ENCODE measurements around the gene FRMPD1. TPM values are rescaled to one million over a fixed set of nuclear protein-coding genes. Genes with fewer than 3 reads are reported as not detected.
"Not testable (repeated sequence)": the region's sequence is repeated elsewhere in the genome, so short reads cannot be mapped to it uniquely, and the experiment has no call there.

The FRMPD1 gene
- total RNA-seq, 1 experiment from 2014 or later = not detected

DNA sequence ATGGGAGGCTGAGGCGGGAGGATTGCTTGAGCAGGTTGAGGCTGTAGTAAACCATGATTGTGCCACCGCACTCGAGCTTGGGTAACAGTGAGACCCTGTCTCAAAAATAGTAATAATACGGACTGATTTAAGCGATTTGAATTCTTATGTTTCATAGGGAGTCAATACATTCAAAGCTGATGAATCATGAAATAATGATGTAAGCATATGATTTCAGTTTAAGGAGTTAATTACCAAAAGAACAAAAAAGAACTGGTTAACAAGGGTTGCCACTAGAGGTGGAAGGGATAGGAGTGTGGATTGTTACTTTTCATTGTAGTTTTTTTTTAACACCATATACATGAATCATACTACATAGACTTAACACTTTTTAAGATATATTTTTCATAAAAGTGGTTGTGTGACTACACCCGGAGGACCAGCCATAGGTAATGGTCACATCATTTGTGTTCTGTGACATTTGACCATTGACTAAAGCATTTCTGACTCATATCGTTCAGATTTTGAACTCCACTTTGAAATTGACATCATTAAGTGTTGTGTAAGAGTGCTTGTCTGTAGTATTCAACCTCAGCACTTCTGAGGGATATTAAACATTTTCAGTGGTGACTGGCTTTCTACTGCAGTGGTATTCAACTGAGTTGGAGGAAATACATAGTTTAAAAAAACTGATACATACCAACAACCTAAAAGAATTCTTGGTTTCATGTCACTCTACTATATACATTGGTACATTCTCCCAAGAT is 109.8 kb downstream of the FRMPD1 start:
- CTCF ChIA-PET = no interaction called here
- no peaks in the 10 kb centered on the region for H3K27me3 Mint-ChIP-seq (ENCODE audit: unreplicated experiment)
- H3K4me1 Mint-ChIP-seq (ENCODE audit: low read depth, unreplicated experiment) = no peaks in the 10 kb centered on the region
- H3K27ac Mint-ChIP-seq (ENCODE audit: unreplicated experiment) = no peak overlapping the region
- no peak for DNase-seq
- H3K9me3 Mint-ChIP-seq (ENCODE audit: low read depth, unreplicated experiment) = no peaks in the 10 kb centered on the region
- intact Hi-C loops (cut with micrococcal nuclease; ENCODE audit: unreplicated experiment) = no loop called here
- H3K36me3 Mint-ChIP-seq (ENCODE audit: insufficient read depth, unreplicated experiment) = no peaks in the 10 kb centered on the region
- no TSS peak for BruUV-seq (replicated peaks)
- no peak overlapping the region for H3K4me3 Mint-ChIP-seq (ENCODE audit: low read depth, unreplicated experiment)
- TF ChIP-seq, protein P1, sequence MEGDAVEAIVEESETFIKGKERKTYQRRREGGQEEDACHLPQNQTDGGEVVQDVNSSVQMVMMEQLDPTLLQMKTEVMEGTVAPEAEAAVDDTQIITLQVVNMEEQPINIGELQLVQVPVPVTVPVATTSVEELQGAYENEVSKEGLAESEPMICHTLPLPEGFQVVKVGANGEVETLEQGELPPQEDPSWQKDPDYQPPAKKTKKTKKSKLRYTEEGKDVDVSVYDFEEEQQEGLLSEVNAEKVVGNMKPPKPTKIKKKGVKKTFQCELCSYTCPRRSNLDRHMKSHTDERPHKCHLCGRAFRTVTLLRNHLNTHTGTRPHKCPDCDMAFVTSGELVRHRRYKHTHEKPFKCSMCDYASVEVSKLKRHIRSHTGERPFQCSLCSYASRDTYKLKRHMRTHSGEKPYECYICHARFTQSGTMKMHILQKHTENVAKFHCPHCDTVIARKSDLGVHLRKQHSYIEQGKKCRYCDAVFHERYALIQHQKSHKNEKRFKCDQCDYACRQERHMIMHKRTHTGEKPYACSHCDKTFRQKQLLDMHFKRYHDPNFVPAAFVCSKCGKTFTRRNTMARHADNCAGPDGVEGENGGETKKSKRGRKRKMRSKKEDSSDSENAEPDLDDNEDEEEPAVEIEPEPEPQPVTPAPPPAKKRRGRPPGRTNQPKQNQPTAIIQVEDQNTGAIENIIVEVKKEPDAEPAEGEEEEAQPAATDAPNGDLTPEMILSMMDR (IDR thresholded peaks at IDR 0.05; ENCODE audit: unreplicated experiment) = no peak

DNA sequence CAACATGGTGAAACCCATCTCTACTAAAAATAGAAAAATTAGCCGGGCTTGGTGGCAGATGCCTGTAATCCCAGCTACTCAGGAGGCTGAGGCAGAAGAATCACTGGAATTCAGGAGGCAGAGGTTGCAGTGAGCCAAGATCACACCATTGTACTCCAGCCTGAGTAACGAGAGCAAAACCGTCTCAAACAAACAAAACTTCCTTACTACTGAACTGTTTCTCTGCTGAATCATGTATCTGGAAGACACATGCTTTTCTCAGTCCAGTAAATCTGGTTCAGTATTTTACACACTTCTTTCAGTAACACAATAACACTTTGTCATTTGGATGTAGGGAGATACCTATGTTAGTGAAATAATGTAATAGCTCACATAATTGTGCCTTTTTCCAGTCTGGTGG is 110.8 kb downstream of the FRMPD1 start:
- no peaks in the 10 kb centered on the region for H3K36me3 Mint-ChIP-seq (ENCODE audit: insufficient read depth, unreplicated experiment)
- intact Hi-C loops (cut with micrococcal nuclease; ENCODE audit: unreplicated experiment) = no loop called here
- BruUV-seq (replicated peaks) = no TSS peak

DNA sequence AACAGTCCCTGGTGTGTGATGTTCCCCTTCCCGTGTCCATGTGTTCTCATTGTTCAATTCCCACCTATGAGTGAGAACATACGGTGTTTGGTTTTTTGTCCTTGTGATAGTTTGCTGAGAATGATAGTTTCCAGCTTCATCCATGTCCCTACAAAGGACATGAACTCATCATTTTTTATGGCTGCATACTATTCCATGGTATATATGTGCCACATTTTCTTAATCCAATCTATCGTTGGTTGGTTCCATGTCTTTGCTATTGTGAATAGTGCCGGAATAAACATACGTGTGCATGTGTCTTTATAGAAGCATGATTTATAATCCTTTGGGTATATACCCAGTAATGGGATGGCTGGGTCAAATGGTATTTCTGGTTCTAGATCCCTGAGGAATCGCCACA is 114.5 kb downstream of the FRMPD1 start:
- H3K4me1 Mint-ChIP-seq (ENCODE audit: low read depth, unreplicated experiment); H3K9me3 Mint-ChIP-seq (ENCODE audit: low read depth, unreplicated experiment); H3K27ac Mint-ChIP-seq (ENCODE audit: unreplicated experiment); H3K36me3 Mint-ChIP-seq (ENCODE audit: insufficient read depth, unreplicated experiment); CTCF ChIA-PET; H3K27me3 Mint-ChIP-seq (ENCODE audit: unreplicated experiment); BruUV-seq (replicated peaks); H3K4me3 Mint-ChIP-seq (ENCODE audit: low read depth, unreplicated experiment); intact Hi-C loops (cut with micrococcal nuclease; ENCODE audit: unreplicated experiment); DNase-seq: not testable (repeated sequence)

More for the DNA sequence above, 110.8 kb downstream of the FRMPD1 start:
- no peaks in the 10 kb centered on the region for H3K27me3 Mint-ChIP-seq (ENCODE audit: unreplicated experiment)
- H3K4me3 Mint-ChIP-seq (ENCODE audit: low read depth, unreplicated experiment) = no peak overlapping the region
- no peak for DNase-seq
- TF ChIP-seq, protein P1 (IDR thresholded peaks at IDR 0.05; ENCODE audit: unreplicated experiment) = no peak
- H3K4me1 Mint-ChIP-seq (ENCODE audit: low read depth, unreplicated experiment) = no peaks in the 10 kb centered on the region
- no peak overlapping the region for H3K27ac Mint-ChIP-seq (ENCODE audit: unreplicated experiment)
- H3K9me3 Mint-ChIP-seq (ENCODE audit: low read depth, unreplicated experiment) = no peaks in the 10 kb centered on the region
- CTCF ChIA-PET = no interaction called here

DNA sequence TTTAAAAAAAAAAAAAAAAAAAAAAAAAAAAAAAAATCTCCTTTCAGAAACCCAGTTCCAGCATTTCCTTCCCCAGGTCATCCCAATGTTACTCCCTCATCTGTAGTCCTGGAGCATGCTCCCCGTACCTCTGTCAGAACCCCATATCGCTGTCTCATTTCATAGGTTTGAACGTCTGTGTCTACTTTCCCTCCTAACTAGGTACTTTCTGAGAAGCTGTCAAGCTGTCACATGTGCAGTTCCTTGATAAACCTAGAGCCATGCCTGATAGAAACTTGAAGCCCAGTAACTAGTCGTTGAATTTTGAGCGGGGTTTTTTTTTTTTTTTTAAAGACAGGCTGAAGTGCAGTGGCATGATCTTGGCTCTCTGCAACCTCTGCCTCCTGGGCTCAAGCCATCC is 118.6 kb downstream of the FRMPD1 start:
- intact Hi-C loops (cut with micrococcal nuclease; ENCODE audit: unreplicated experiment) = no loop called here
- Mint-ChIP-seq H3K27ac (ENCODE audit: unreplicated experiment) (no peak overlapping the region), H3K27me3 (ENCODE audit: unreplicated experiment) (no peaks in the 10 kb centered on the region), H3K4me3 (ENCODE audit: low read depth, unreplicated experiment) (no peak overlapping the region), H3K36me3 (ENCODE audit: insufficient read depth, unreplicated experiment) (peaks cover 5% of the 10 kb centered on the region), H3K4me1 (ENCODE audit: low read depth, unreplicated experiment) (no peaks in the 10 kb centered on the region), H3K9me3 (ENCODE audit: low read depth, unreplicated experiment) (no peaks in the 10 kb centered on the region)
- CTCF ChIA-PET = no interaction called here
- TF ChIP-seq, protein P1 (IDR thresholded peaks at IDR 0.05; ENCODE audit: unreplicated experiment) = no peak
- DNase-seq = no peak
- no TSS peak for BruUV-seq (replicated peaks)

DNA sequence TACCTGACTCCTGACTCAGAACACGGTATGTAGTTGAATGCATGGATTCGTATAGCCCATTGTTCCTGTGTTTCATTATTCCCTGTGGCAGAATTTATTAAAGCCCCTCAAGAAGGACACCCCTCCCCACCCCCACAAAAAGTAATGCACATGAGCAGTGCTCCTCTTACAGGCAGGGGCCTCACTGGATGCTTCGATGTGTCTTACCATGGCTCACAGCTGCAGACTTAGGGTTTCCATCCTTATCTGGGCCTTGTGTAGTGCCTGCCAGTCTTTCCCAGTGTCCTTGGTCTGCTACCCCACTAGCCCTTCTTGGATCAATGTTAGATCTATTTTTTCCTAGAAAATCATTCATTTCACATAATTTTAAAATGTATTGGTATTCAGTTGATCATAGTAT is 119.2 kb downstream of the FRMPD1 start:
- intact Hi-C loops (cut with micrococcal nuclease; ENCODE audit: unreplicated experiment) = no loop called here

More for the DNA sequence above, 119.2 kb downstream of the FRMPD1 start:
- no peak overlapping the region for H3K27ac Mint-ChIP-seq (ENCODE audit: unreplicated experiment)
- DNase-seq = no peak
- no TSS peak for BruUV-seq (replicated peaks)
- no peak overlapping the region for H3K4me3 Mint-ChIP-seq (ENCODE audit: low read depth, unreplicated experiment)
- H3K9me3 Mint-ChIP-seq (ENCODE audit: low read depth, unreplicated experiment) = no peaks in the 10 kb centered on the region
- no peaks in the 10 kb centered on the region for H3K27me3 Mint-ChIP-seq (ENCODE audit: unreplicated experiment)
- H3K36me3 Mint-ChIP-seq (ENCODE audit: insufficient read depth, unreplicated experiment) = peaks cover 5% of the 10 kb centered on the region
- TF ChIP-seq, protein P1 (IDR thresholded peaks at IDR 0.05; ENCODE audit: unreplicated experiment) = no peak
- CTCF ChIA-PET = no interaction called here
- no peaks in the 10 kb centered on the region for H3K4me1 Mint-ChIP-seq (ENCODE audit: low read depth, unreplicated experiment)

All from Calu3 (cell line).